ENCODE results near the gene MEGF10. TPM values are rescaled to one million over a fixed set of nuclear protein-coding genes. Genes with fewer than 3 reads are reported as not detected.
A peak's percentile ranks its signal among the peaks of the same experiment; 100 is the strongest.

MEGF10 gene
- polyA plus RNA-seq (2013, experiment 1 of 2) = 2.2 TPM
- polyA plus RNA-seq (2013, experiment 2 of 2) = 2.0 TPM

DNA sequence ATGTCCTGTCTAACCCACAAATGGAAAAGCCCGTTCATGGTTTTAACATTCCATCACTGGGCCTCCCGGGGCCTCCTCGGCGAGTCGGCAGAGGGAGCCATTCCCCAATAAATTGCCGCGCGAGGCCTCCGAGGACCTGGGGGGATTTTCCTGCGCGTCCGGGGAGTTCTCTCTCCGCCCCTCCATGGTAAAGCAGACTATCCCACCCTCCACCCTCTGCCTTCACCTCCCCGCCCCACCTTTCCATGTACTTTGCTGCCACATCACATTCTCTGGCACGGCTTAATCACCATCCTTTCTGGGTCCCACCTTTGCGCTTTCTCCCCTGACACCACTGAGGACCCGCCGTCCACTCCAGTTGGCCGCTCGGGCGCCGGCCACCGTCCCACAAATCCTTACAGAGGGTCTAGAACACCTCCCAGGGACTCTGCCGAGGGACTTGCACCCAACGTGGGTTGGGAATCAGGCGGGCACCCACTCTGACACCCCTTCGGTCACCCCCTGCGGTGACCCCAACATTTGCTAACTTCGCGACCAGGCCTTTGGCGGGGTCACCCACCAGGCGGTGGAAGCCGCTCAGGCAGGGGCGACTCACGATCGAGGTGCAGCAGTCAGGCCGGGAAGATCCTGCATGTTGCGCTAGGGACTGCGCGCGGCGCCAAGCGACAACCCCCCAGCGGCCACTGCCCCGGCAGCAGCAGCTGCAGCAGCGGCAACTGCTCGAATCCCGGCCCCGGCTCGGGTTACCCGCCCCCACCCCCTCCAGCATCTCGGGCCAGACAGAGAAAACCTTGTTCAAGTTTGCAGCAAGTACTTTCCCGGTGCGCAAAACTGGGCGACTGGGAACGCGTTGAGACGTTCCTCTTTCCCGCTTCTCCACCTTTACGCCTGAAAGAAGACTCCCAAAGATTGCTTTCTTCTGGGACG is at the start of gene MEGF10:
Gene MEGF10, plus strand, starts transcription at position 778 of the 927 bp plus-strand sequence. CDS start 40,513 bp downstream, outside the sequence.
- Histone ChIP-seq H3K56ac (ENCODE audit: low read length) (peak within 1 kb of the TSS; percentile 87), H3K4me2 (ENCODE audit: low read length) (peak within 1 kb of the TSS; percentile 65), H3K4ac (ENCODE audit: low read depth, low read length) (peak within 1 kb of the TSS; percentile 56), H3K79me1 (ENCODE audit: low read length) (no peaks in the 10 kb centered on the region), H3K27ac (ENCODE audit: low read depth, low read length) (no peak within 1 kb of the TSS), H2AK5ac (ENCODE audit: low read length) (no peak within 1 kb of the TSS), H3K27me3 (ENCODE audit: insufficient read depth, low read length, poor library complexity) (no peaks in the 10 kb centered on the region), H4K5ac (ENCODE audit: low read length) (no peak within 1 kb of the TSS), H2BK120ac (ENCODE audit: low read depth, low read length) (no peak within 1 kb of the TSS), H4K8ac (ENCODE audit: low read depth, low read length) (no peak within 1 kb of the TSS), H3K23ac (ENCODE audit: low read length) (no peak within 1 kb of the TSS), H3K18ac (ENCODE audit: low read length) (peak within 1 kb of the TSS; percentile 43), H3K4me3 (ENCODE audit: low read length) (peak within 1 kb of the TSS; percentile 62), H2BK15ac (replicated peaks; ENCODE audit: low read depth) (no peak within 1 kb of the TSS), H2BK5ac (ENCODE audit: low read length) (peak within 1 kb of the TSS; percentile 20), H3K79me2 (ENCODE audit: control insufficient read depth, insufficient read depth, low read length) (no peaks in the 10 kb centered on the region), H3K4me1 (ENCODE audit: control insufficient read depth, low read depth, low read length) (peaks cover 9% of the 10 kb centered on the region), H3K36me3 (ENCODE audit: control insufficient read depth, insufficient read depth, low read length) (no peaks in the 10 kb centered on the region), H3K9ac (ENCODE audit: low read length) (peak within 1 kb of the TSS; percentile 79)
- DNase-seq = peak; percentile 87
- no CpG with 5 or more reads among the region's 61 CpGs for whole genome bisulfite sequencing (ENCODE audit: extremely low coverage, insufficient coverage, low lambda C conversion rate)

DNA sequence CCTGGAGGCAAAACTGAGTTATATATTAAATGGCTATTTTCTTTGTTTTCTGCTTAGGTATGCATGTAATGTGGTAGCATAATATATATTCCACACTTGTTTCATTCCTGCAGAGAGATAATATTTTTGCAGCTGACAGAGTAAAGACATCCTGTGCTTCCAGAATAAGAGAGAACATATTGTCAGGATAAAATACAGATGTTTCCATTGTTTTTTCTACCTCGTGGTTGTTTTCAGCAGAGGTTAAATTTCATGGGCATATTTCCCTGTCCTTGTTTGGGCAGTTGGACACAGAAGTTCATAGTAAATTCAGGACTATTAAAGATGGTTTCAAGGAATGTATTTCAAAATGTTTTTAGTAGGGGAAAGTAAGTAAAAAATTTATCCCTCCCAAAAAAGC is 47.6 kb upstream of the MEGF10 start:
- Histone ChIP-seq H3K4ac (ENCODE audit: low read depth, low read length) (no peak overlapping the region), H3K79me1 (ENCODE audit: low read length) (no peaks in the 10 kb centered on the region), H2BK5ac (ENCODE audit: low read length) (no peak overlapping the region), H2AK5ac (ENCODE audit: low read length) (no peak overlapping the region), H3K79me2 (ENCODE audit: control insufficient read depth, insufficient read depth, low read length) (no peaks in the 10 kb centered on the region), H3K4me2 (ENCODE audit: low read length) (no peak overlapping the region), H3K27me3 (ENCODE audit: insufficient read depth, low read length, poor library complexity) (no peaks in the 10 kb centered on the region), H3K9ac (ENCODE audit: low read length) (no peak overlapping the region), H3K56ac (ENCODE audit: low read length) (no peak overlapping the region), H2BK120ac (ENCODE audit: low read depth, low read length) (no peak overlapping the region), H3K27ac (ENCODE audit: low read depth, low read length) (no peak overlapping the region), H3K23ac (ENCODE audit: low read length) (no peak overlapping the region), H3K36me3 (ENCODE audit: control insufficient read depth, insufficient read depth, low read length) (no peaks in the 10 kb centered on the region), H4K5ac (ENCODE audit: low read length) (no peak overlapping the region), H3K4me3 (ENCODE audit: low read length) (no peak overlapping the region), H2BK15ac (replicated peaks; ENCODE audit: low read depth) (no peak overlapping the region), H3K18ac (ENCODE audit: low read length) (no peak overlapping the region), H4K8ac (ENCODE audit: low read depth, low read length) (no peak overlapping the region), H3K4me1 (ENCODE audit: control insufficient read depth, low read depth, low read length) (no peaks in the 10 kb centered on the region)
- no CpG with 5 or more reads among the region's 1 CpG for WGBS (ENCODE audit: extremely low coverage, insufficient coverage, low lambda C conversion rate)
- DNase-seq = no peak

DNA sequence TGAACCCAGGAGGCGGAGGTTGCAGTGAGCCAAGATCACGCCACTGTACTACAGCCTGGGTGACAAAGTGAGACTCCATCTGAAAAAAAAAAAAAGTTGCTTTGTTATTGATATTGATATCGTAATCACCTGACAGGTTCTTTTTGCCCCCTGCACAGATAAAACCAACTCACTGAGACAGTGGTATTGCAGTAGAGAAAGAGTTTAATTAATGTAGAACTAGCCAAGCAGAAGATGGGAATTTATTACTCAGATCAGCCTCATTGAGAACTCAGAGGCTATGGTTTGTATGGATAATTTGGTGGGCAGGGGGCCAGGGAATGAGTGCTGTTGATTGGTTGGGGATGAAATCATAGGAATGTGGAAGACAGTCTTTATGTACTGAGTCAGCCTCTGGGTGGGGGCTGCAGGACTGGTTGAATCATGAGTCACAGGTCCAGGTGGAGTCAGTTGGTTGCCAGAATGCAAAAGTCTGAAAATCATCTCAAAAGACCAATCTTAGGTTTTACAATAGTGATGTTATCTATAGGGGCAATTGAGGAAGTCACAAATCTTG is 35.8 kb upstream of the MEGF10 start:
- Histone ChIP-seq H3K23ac (ENCODE audit: low read length) (no peak overlapping the region), H4K8ac (ENCODE audit: low read depth, low read length) (no peak overlapping the region), H3K27me3 (ENCODE audit: insufficient read depth, low read length, poor library complexity) (no peaks in the 10 kb centered on the region), H3K79me2 (ENCODE audit: control insufficient read depth, insufficient read depth, low read length) (no peaks in the 10 kb centered on the region), H3K4me3 (ENCODE audit: low read length) (no peak overlapping the region), H2AK5ac (ENCODE audit: low read length) (no peak overlapping the region), H3K36me3 (ENCODE audit: control insufficient read depth, insufficient read depth, low read length) (no peaks in the 10 kb centered on the region), H3K79me1 (ENCODE audit: low read length) (no peaks in the 10 kb centered on the region), H3K4me2 (ENCODE audit: low read length) (no peak overlapping the region), H3K27ac (ENCODE audit: low read depth, low read length) (no peak overlapping the region), H2BK15ac (replicated peaks; ENCODE audit: low read depth) (no peak overlapping the region), H3K4me1 (ENCODE audit: control insufficient read depth, low read depth, low read length) (no peaks in the 10 kb centered on the region), H3K9ac (ENCODE audit: low read length) (no peak overlapping the region), H3K18ac (ENCODE audit: low read length) (no peak overlapping the region), H3K4ac (ENCODE audit: low read depth, low read length) (no peak overlapping the region), H4K5ac (ENCODE audit: low read length) (no peak overlapping the region), H2BK5ac (ENCODE audit: low read length) (no peak overlapping the region), H2BK120ac (ENCODE audit: low read depth, low read length) (no peak overlapping the region), H3K56ac (ENCODE audit: low read length) (no peak overlapping the region)
- DNase-seq = no peak
- no CpG with 5 or more reads among the region's 3 CpGs for WGBS (ENCODE audit: extremely low coverage, insufficient coverage, low lambda C conversion rate)

DNA sequence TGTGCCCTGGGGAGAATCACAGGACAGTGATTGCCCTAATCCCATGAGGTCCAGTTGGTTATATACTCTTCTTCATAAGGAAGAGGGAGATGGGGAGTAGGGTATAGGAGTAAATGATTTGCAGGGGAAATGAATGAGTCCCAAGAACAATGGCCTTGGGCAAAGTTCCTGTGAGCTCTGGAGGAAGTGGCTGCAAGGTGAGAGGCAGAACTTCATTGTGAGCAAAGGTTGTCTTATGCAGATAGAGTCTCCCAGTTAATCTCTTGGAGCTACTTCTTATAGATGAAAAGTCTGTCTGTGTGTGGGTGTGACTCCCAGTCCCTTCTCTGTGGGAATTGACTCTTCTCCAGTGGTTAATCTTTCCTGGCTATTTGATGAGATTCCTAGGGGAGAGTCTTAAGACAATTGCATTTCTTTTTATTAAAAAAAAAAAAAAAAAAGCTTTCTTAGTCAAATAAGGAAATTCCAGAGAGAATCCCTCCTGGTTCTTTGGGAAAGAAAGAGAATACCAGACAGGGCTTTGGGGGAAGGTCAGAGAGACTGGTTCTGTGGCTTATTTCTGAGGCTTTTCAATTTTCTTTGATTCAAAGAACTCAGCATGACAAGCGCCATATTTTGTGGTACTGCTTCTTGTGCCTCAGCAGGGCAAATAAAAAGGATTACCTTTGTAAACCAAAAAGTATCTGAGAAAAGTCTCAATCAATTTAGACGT is 33.6 kb upstream of the MEGF10 start:
- no peak overlapping the region for H3K9ac ChIP-seq (ENCODE audit: low read length)

DNA sequence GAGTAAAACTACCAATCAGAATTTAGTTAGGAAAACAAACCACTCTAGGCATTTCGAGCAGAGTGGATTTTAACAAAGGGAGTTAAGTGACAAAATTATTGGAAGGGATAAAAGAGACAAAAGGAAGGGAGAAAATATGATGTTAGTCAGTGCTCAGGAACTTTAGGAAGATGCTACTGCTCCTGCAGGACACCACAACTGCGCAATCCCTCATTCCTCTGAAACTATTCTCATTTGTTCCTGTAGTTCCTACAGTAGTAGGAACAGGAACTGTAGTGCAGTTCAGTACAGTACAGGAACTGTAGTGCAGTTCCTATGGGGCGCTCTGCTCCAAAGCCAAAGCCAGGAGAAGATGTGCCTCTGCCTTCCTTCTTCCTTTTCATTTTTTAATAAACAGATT is 29.9 kb upstream of the MEGF10 start:
- no peaks in the 10 kb centered on the region for H3K36me3 ChIP-seq (ENCODE audit: control insufficient read depth, insufficient read depth, low read length)
- no peak overlapping the region for H3K56ac ChIP-seq (ENCODE audit: low read length)
- H4K5ac ChIP-seq (ENCODE audit: low read length) = no peak overlapping the region
- no peak overlapping the region for H3K18ac ChIP-seq (ENCODE audit: low read length)
- no peak overlapping the region for H2BK120ac ChIP-seq (ENCODE audit: low read depth, low read length)
- no CpG with 5 or more reads among the region's 3 CpGs for WGBS (ENCODE audit: extremely low coverage, insufficient coverage, low lambda C conversion rate)
- no peak overlapping the region for H3K4me2 ChIP-seq (ENCODE audit: low read length)
- no peak for DNase-seq
- no peaks in the 10 kb centered on the region for H3K79me1 ChIP-seq (ENCODE audit: low read length)
- no peak overlapping the region for H3K27ac ChIP-seq (ENCODE audit: low read depth, low read length)
- no peak overlapping the region for H3K9ac ChIP-seq (ENCODE audit: low read length)
- H4K8ac ChIP-seq (ENCODE audit: low read depth, low read length) = no peak overlapping the region
- no peak overlapping the region for H2BK15ac ChIP-seq (replicated peaks; ENCODE audit: low read depth)
- H3K23ac ChIP-seq (ENCODE audit: low read length) = no peak overlapping the region
- no peak overlapping the region for H2AK5ac ChIP-seq (ENCODE audit: low read length)
- H3K4me1 ChIP-seq (ENCODE audit: control insufficient read depth, low read depth, low read length) = no peaks in the 10 kb centered on the region
- H3K79me2 ChIP-seq (ENCODE audit: control insufficient read depth, insufficient read depth, low read length) = no peaks in the 10 kb centered on the region
- H3K4me3 ChIP-seq (ENCODE audit: low read length) = no peak overlapping the region
- no peaks in the 10 kb centered on the region for H3K27me3 ChIP-seq (ENCODE audit: insufficient read depth, low read length, poor library complexity)
- H2BK5ac ChIP-seq (ENCODE audit: low read length) = no peak overlapping the region
- H3K4ac ChIP-seq (ENCODE audit: low read depth, low read length) = no peak overlapping the region

More for the DNA sequence above, 33.6 kb upstream of the MEGF10 start:
- Histone ChIP-seq H3K79me1 (ENCODE audit: low read length) (no peaks in the 10 kb centered on the region), H3K27ac (ENCODE audit: low read depth, low read length) (no peak overlapping the region), H3K23ac (ENCODE audit: low read length) (no peak overlapping the region), H3K4me2 (ENCODE audit: low read length) (no peak overlapping the region), H2BK15ac (replicated peaks; ENCODE audit: low read depth) (no peak overlapping the region), H3K18ac (ENCODE audit: low read length) (no peak overlapping the region), H4K8ac (ENCODE audit: low read depth, low read length) (no peak overlapping the region), H3K4me1 (ENCODE audit: control insufficient read depth, low read depth, low read length) (no peaks in the 10 kb centered on the region), H3K4me3 (ENCODE audit: low read length) (no peak overlapping the region), H2AK5ac (ENCODE audit: low read length) (no peak overlapping the region), H2BK120ac (ENCODE audit: low read depth, low read length) (no peak overlapping the region), H3K27me3 (ENCODE audit: insufficient read depth, low read length, poor library complexity) (no peaks in the 10 kb centered on the region), H3K79me2 (ENCODE audit: control insufficient read depth, insufficient read depth, low read length) (no peaks in the 10 kb centered on the region), H3K36me3 (ENCODE audit: control insufficient read depth, insufficient read depth, low read length) (no peaks in the 10 kb centered on the region), H3K4ac (ENCODE audit: low read depth, low read length) (no peak overlapping the region), H4K5ac (ENCODE audit: low read length) (no peak overlapping the region), H3K56ac (ENCODE audit: low read length) (no peak overlapping the region), H2BK5ac (ENCODE audit: low read length) (no peak overlapping the region)
- no CpG with 5 or more reads among the region's 2 CpGs for WGBS (ENCODE audit: extremely low coverage, insufficient coverage, low lambda C conversion rate)
- DNase-seq = peak; percentile 31

Measured in mesendoderm (in vitro differentiated cells).